ENCODE measurements around the gene CPS1.

CPS1 gene

DNA sequence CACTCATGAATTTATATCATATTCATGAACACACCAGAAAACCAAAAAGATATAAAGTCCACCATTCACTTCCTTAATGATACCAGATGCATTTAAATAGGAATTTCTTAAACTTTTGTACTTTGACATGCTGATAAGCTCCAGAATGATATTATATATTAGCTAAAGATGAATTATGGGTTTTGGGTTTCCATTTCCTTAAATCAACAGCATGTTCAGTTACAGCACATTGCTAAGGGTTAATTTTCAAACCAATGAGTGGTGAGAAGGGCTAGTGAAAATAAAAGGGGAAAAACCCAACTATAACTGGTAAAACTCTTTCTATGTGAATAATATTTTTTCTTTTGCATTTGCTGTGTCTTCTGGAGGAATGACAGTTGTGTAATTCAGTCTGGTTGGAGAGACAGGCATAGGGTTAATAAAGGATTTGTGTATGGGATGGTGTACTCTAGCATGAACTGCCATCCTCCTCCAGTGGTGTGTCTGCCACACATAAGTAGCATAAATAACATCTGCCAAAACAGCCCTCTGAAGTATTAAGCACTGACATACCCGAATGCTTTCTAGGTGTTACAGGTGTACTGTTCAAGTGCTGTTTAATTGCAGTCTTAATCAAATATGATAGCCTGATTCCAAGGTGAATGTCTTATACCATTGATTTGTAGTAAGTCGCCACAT lies 19.3 kb upstream of the CPS1 start:
- Histone ChIP-seq H3K36me3 (ENCODE audit: insufficient read depth, low read length) (no peaks in the 10 kb centered on the region), H2AFZ (ENCODE audit: low read depth, low read length) (no peak overlapping the region), H3K4me3 (ENCODE audit: low read length) (no peak overlapping the region), H3K4me1 (ENCODE audit: insufficient read depth, low read length) (no peaks in the 10 kb centered on the region), H3K27me3 (ENCODE audit: insufficient read depth, low read length) (no peaks in the 10 kb centered on the region), H3K9me3 (ENCODE audit: low read length) (no peaks in the 10 kb centered on the region)

DNA sequence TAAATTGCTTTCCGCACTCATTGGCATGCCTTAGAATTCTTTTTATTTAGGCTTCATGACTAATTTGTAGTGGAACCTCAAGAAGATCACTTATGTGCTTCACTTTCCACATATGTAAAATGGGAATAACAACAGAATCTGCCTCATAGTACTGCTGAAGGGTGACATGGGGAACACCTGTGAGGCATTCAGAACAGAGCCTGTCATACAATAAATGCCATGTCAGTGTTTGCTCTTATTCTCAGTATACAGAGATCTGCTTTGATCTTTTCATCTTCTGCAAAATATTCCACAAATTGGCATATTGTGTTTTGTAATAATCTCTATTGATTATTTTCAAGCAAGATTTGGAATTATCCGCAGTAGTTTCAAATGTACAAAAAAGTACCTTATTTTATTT lies 17.4 kb upstream of the CPS1 start:
- no peaks in the 10 kb centered on the region for H3K9me3 ChIP-seq (ENCODE audit: low read length)
- no peaks in the 10 kb centered on the region for H3K4me1 ChIP-seq (ENCODE audit: insufficient read depth, low read length)
- H3K4me3 ChIP-seq (ENCODE audit: low read length), result no peak overlapping the region
- no peak overlapping the region for H2AFZ ChIP-seq (ENCODE audit: low read depth, low read length)
- no peaks in the 10 kb centered on the region for H3K36me3 ChIP-seq (ENCODE audit: insufficient read depth, low read length)
- H3K27me3 ChIP-seq (ENCODE audit: insufficient read depth, low read length), result no peaks in the 10 kb centered on the region

DNA sequence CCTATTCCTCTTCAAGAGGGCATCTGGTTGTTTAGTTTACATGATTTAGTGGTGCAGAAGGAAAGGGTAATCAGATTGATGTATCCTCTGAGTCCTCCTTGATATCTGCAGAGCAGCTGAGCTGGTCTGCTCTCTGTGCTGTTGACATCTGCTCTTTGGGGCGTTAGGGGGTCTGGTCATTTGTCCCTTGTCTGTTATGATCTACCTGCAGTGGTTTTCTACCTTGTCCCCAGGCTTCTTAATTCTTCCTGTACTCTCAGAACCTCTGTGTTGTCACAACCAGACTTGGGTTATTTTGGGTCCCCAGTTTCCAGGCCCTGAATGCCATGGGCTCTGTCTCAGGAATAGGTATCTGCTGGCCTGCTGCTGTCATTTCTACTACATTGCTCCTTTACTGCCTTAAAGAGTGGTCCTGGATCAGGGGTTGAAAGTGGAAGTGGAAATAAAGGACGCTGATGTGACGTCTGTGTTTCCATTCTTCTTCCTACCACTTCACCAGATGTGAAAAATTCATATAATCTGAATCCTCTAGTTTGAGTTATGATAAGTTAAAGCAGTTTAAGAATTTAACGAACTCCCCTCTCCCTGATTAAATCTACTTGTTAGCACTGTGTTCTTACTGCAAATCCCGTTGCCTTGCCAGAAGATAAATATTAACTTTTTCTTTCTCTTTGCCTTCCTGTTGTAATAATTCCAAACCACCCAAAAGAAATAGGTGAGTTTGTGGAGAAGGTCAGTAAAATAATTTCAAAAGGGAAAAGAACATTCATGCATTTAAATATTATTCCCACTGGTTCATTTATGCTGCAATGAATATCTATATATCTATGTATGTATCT lies 16.6 kb upstream of the CPS1 start:
- no peaks in the 10 kb centered on the region for H3K9me3 ChIP-seq (ENCODE audit: low read length)
- H3K4me3 ChIP-seq (ENCODE audit: low read length), result no peak overlapping the region
- no peaks in the 10 kb centered on the region for H3K36me3 ChIP-seq (ENCODE audit: insufficient read depth, low read length)
- no peaks in the 10 kb centered on the region for H3K27me3 ChIP-seq (ENCODE audit: insufficient read depth, low read length)
- H3K4me1 ChIP-seq (ENCODE audit: insufficient read depth, low read length), result no peaks in the 10 kb centered on the region
- H2AFZ ChIP-seq (ENCODE audit: low read depth, low read length), result no peak overlapping the region

DNA sequence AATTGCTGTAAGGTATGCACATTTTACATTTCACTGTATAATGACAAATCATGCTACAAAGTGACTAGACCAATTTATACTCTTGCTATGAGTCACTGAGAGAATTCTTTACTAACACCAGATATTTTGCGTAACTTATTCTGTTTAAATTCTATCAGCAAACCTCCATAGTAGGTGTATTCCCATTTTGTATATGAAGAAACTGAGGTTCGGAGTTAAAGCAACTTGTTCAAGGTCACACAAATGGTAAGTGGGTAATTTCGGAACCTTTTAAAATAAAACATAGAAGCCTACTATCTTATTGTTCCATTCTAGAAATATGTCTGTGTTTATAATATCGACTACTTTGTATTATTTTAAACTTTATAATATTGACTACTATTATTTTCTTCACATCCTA lies 15.9 kb upstream of the CPS1 start:
- H3K4me3 ChIP-seq (ENCODE audit: low read length), result no peak overlapping the region
- no peaks in the 10 kb centered on the region for H3K27me3 ChIP-seq (ENCODE audit: insufficient read depth, low read length)
- H3K9me3 ChIP-seq (ENCODE audit: low read length), result no peaks in the 10 kb centered on the region
- no peaks in the 10 kb centered on the region for H3K4me1 ChIP-seq (ENCODE audit: insufficient read depth, low read length)
- H3K36me3 ChIP-seq (ENCODE audit: insufficient read depth, low read length), result no peaks in the 10 kb centered on the region
- no peak overlapping the region for H2AFZ ChIP-seq (ENCODE audit: low read depth, low read length)

DNA sequence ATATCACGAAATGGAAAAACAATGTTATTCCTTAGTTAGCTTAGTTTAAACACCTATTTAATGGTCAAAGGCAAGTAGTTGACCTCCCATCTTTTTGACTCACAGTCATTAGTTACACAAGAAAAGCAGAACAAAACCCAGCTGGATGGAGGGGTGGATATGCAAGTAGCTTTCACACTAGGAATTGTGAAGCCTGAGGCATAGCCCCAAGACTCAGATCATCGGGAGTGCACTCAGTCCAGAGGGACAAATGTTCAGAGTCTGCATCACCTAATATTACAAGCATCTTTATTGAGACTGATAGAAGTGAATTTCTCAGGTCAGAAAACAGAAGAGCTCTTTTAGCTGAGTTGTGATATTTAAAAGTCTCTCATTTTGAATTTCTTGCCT lies 15.5 kb upstream of the CPS1 start:
- H2AFZ ChIP-seq (ENCODE audit: low read depth, low read length), result no peak overlapping the region
- H3K36me3 ChIP-seq (ENCODE audit: insufficient read depth, low read length), result no peaks in the 10 kb centered on the region
- H3K9me3 ChIP-seq (ENCODE audit: low read length), result no peaks in the 10 kb centered on the region
- no peaks in the 10 kb centered on the region for H3K4me1 ChIP-seq (ENCODE audit: insufficient read depth, low read length)
- no peak overlapping the region for H3K4me3 ChIP-seq (ENCODE audit: low read length)
- H3K27me3 ChIP-seq (ENCODE audit: insufficient read depth, low read length), result no peaks in the 10 kb centered on the region

DNA sequence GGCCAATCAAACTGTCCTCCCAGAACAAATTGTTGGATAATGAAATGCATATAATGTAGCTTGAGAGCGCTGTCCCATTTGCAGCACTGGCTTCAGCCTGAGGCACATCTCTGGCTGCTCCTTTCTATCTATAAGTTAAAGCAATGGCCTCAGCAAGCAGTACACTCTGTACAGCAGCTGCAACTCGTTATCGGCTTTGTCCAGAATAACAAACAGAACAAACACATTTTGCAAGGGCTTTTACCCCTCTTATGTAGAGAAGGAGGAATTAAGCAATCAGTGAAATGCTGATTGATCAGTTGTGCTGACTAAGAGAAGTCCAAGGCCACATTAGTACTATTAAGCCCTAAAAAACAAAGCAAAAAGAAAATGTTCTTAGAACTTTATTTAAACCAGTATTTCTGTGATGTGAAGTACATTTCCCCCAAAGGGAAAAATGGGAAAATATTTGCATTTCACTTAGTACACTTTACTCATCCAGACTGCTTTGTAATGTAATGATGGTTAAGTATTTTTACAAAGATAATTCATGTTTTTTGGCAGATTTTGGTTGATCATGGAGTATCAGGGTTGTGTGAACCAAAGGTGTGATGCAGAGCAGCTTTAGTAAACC lies 15.0 kb upstream of the CPS1 start:
- H3K4me3 ChIP-seq (ENCODE audit: low read length), result no peak overlapping the region
- H3K27me3 ChIP-seq (ENCODE audit: insufficient read depth, low read length), result no peaks in the 10 kb centered on the region
- H2AFZ ChIP-seq (ENCODE audit: low read depth, low read length), result no peak overlapping the region
- no peaks in the 10 kb centered on the region for H3K36me3 ChIP-seq (ENCODE audit: insufficient read depth, low read length)
- no peaks in the 10 kb centered on the region for H3K4me1 ChIP-seq (ENCODE audit: insufficient read depth, low read length)
- no peaks in the 10 kb centered on the region for H3K9me3 ChIP-seq (ENCODE audit: low read length)

DNA sequence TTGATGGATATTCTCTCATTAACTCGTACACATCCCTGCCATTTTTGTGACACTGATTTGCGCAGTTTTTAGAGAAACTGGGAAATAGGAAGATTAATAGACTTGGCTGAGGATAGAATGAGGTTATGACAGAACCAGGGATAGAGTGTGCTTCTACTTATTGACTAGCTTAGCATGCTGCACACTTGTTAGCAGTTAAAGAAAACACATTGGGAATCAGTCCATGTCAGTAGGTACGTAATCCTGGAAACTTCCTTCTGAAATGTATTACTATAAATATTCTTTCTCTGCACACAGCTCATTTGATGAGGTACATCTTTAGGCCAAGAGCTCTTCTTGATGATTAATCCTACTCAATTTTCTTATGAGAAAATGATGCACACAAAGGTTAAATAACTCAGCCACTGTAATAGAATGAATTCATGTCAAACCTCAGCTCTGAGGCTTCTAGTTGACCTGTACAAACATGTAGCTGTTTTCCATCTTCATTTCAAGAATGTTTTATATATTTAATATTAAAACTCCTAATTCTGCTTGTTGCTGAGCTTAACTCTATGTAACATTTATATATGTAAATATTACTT lies 12.3 kb upstream of the CPS1 start:
- H3K27me3 ChIP-seq (ENCODE audit: insufficient read depth, low read length), result no peaks in the 10 kb centered on the region
- H3K36me3 ChIP-seq (ENCODE audit: insufficient read depth, low read length), result no peaks in the 10 kb centered on the region
- H3K4me1 ChIP-seq (ENCODE audit: insufficient read depth, low read length), result peaks cover 4% of the 10 kb centered on the region
- H3K9me3 ChIP-seq (ENCODE audit: low read length), result no peaks in the 10 kb centered on the region
- no peak overlapping the region for H2AFZ ChIP-seq (ENCODE audit: low read depth, low read length)
- H3K4me3 ChIP-seq (ENCODE audit: low read length), result no peak overlapping the region

DNA sequence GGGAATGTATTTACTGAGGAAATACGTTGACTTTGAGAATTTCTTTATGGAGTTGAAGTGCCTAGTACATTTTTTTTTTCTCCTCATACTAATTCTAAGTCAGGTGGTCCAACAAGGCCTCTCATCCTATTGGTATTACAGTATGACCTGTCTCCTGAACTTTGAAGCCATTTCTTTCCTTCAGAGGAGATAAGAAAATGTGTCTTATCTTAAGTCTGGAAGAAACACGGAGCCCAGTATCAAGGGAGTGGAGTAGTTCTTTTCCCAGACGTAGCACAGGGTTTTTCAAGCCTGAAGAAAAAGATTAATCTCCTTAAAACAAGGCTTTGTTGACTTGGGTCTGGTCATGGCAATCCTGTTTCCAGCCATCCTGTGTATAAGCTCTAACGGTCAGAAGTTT lies 11.6 kb upstream of the CPS1 start:
- no peaks in the 10 kb centered on the region for H3K27me3 ChIP-seq (ENCODE audit: insufficient read depth, low read length)
- no peak overlapping the region for H3K4me3 ChIP-seq (ENCODE audit: low read length)
- H3K4me1 ChIP-seq (ENCODE audit: insufficient read depth, low read length), result peaks cover 4% of the 10 kb centered on the region
- H3K9me3 ChIP-seq (ENCODE audit: low read length), result no peaks in the 10 kb centered on the region
- no peaks in the 10 kb centered on the region for H3K36me3 ChIP-seq (ENCODE audit: insufficient read depth, low read length)
- H2AFZ ChIP-seq (ENCODE audit: low read depth, low read length), result no peak overlapping the region

DNA sequence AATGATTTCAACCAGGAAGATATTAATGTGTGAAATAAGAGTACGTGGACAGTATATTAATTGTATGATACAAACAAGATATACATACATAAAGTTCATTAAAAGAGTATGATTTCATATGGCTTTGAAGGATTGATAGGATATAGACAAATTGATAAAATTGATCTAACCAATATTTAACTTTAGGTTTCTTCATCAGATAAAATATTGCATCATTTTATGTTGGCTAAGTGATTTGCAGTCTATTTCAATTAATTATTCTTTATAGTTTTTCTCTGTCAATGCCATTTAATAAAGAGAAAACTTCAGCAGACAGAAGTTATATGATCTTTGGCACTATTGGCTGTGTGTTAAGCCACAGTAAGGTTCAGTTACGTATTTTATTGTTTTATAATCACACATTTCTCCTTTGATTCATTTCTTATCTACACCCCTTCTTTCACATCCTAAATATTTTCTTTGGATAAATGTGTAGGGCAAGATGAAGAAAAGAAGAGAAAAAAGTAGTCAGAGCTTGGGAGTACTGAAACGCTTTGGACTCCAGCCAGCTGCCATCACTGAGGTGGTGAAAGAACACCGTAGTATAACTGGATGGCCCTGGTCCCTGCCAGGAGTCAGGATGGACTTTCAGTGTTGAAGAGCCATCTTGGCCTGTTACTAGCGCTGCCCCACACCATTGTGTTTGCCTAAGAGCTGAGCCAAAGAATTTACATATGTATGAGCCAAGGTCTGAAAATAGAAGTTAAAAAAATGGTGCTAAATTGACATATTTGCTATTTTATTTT lies 9.8 kb upstream of the CPS1 start:
- Histone ChIP-seq H3K36me3 (ENCODE audit: insufficient read depth, low read length) (no peaks in the 10 kb centered on the region), H2AFZ (ENCODE audit: low read depth, low read length) (no peak overlapping the region), H3K4me3 (ENCODE audit: low read length) (no peak overlapping the region), H3K27me3 (ENCODE audit: insufficient read depth, low read length) (no peaks in the 10 kb centered on the region), H3K4me1 (ENCODE audit: insufficient read depth, low read length) (peaks cover 4% of the 10 kb centered on the region), H3K9me3 (ENCODE audit: low read length) (no peaks in the 10 kb centered on the region)

DNA sequence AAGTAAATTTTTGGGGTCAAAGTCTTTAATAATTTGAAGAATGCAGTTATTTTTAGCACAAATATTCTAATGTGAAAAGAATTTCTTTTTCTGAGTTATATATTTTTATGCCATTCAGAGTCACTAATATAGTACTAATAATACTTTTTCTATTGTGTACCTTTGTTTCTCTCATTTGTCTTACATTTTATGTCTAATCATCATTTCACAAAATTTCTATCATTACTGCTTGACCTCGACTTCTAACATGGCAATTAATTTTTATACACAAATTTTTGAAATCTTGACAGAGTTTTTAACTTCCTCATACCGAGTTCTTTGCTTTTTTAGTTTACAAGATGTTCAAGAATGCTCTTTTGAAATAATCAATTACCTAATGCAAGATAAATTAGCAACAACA lies 8.4 kb upstream of the CPS1 start:
- no peak overlapping the region for H3K4me3 ChIP-seq (ENCODE audit: low read length)
- no peak overlapping the region for H2AFZ ChIP-seq (ENCODE audit: low read depth, low read length)
- no peaks in the 10 kb centered on the region for H3K36me3 ChIP-seq (ENCODE audit: insufficient read depth, low read length)
- no peaks in the 10 kb centered on the region for H3K27me3 ChIP-seq (ENCODE audit: insufficient read depth, low read length)
- peaks cover 4% of the 10 kb centered on the region for H3K4me1 ChIP-seq (ENCODE audit: insufficient read depth, low read length)
- no peaks in the 10 kb centered on the region for H3K9me3 ChIP-seq (ENCODE audit: low read length)

DNA sequence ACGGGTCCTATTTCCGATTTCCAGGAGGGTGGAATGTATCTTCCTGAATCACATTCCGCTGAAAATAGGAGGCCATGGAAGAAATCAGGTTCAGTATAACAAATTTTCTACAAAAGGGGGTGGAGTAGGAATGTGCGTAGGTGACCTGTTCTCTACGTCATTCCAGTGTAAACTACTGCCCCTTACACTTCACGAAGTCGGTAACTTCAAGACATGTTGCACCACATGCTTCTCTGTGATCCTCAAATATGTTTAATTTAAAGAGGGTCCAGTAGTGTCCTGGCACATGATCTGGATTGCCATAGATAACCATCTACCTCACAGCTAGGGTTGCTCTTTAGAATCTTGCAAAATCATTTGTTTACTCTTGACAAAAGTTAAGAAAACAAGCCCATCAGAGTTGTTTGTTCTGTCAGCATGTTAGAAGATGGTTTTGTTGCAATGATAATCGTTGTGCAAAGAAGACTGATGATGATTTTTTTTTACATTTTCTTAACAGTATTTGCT lies 7.5 kb upstream of the CPS1 start:
- H3K27me3 ChIP-seq (ENCODE audit: insufficient read depth, low read length), result no peaks in the 10 kb centered on the region
- H3K9me3 ChIP-seq (ENCODE audit: low read length), result no peaks in the 10 kb centered on the region
- H3K4me1 ChIP-seq (ENCODE audit: insufficient read depth, low read length), result peaks cover 9% of the 10 kb centered on the region
- no peak overlapping the region for H3K4me3 ChIP-seq (ENCODE audit: low read length)
- H2AFZ ChIP-seq (ENCODE audit: low read depth, low read length), result no peak overlapping the region
- no peaks in the 10 kb centered on the region for H3K36me3 ChIP-seq (ENCODE audit: insufficient read depth, low read length)

DNA sequence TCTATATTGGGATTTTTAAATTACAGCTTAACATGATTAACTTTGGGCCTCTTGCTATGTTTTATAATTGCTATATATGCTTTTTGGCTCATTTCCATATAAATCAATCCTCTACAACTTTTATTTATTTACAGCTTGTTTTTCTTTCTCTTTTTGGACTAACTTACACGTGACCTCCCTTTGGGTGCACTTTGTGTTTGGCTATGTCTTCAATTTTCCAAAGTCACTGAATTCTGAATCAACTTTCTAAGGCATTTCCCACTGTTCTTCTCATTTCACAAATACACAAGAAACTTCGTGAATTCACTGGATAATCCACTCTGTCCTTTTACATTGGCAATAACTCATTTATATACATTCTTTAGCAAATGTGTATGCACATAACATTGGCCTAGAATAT lies 5.4 kb upstream of the CPS1 start:
- H3K27me3 ChIP-seq (ENCODE audit: insufficient read depth, low read length), result no peaks in the 10 kb centered on the region
- H3K4me3 ChIP-seq (ENCODE audit: low read length), result no peak overlapping the region
- no peak overlapping the region for H2AFZ ChIP-seq (ENCODE audit: low read depth, low read length)
- no peaks in the 10 kb centered on the region for H3K36me3 ChIP-seq (ENCODE audit: insufficient read depth, low read length)
- H3K4me1 ChIP-seq (ENCODE audit: insufficient read depth, low read length), result peaks cover 9% of the 10 kb centered on the region
- H3K9me3 ChIP-seq (ENCODE audit: low read length), result no peaks in the 10 kb centered on the region

Measured in neuron (in vitro differentiated cells).